WTC11 (cell line): ENCODE data around the gene FBN2.

Experiments
- CTCF ChIP-seq: fragments of 200-600 bp; IDR thresholded peaks from 2 replicates; pipeline ENCODE4 v1.8.0; 2022; ENCODE audit warnings: antibody characterized with exemption
- ELF4 ChIP-seq: sonication (generic); formaldehyde crosslinking; IDR thresholded peaks from 2 replicates; pipeline ENCODE4 v1.8.1; 2022; ENCODE audit warnings: low read depth, mild to moderate bottlenecking, moderate library complexity, missing genetic modification reagents
- ESRRA ChIP-seq: sonication (generic); formaldehyde crosslinking; IDR thresholded peaks from 2 replicates; pipeline ENCODE4 v1.8.1; 2022; ENCODE audit warnings: mild to moderate bottlenecking, missing genetic modification reagents, borderline replicate concordance
- MAX ChIP-seq: sonication (generic); formaldehyde crosslinking; IDR thresholded peaks from 2 replicates; pipeline ENCODE4 v1.8.0; 2022; ENCODE audit warnings: mild to moderate bottlenecking, missing genetic modification reagents
- NR2C2 ChIP-seq: sonication (generic); formaldehyde crosslinking; IDR thresholded peaks from 2 replicates; pipeline ENCODE4 v1.8.0; 2022; ENCODE audit warnings: mild to moderate bottlenecking, missing genetic modification reagents
- NR3C1 ChIP-seq: sonication (generic); formaldehyde crosslinking; conservative IDR thresholded peaks from 2 replicates; pipeline ENCODE4 v1.8.1; 2023; ENCODE audit warnings: low read depth, mild to moderate bottlenecking, missing genetic modification reagents
- PREB ChIP-seq: sonication (generic); formaldehyde crosslinking; IDR thresholded peaks from 2 replicates; pipeline ENCODE4 v1.8.1; 2022; ENCODE audit warnings: mild to moderate bottlenecking, missing genetic modification reagents, moderate library complexity, borderline replicate concordance
- SMAD3 ChIP-seq: sonication (generic); formaldehyde crosslinking; IDR thresholded peaks from 2 replicates; pipeline ENCODE4 v1.8.0; 2022; ENCODE audit warnings: missing genetic modification reagents, mild to moderate bottlenecking, borderline replicate concordance
- USF2 ChIP-seq: sonication (generic); formaldehyde crosslinking; IDR thresholded peaks from 2 replicates; pipeline ENCODE4 v1.8.1; 2023; ENCODE audit warnings: mild to moderate bottlenecking, missing genetic modification reagents, moderate library complexity
- ZBTB43 ChIP-seq: sonication (generic); formaldehyde crosslinking; IDR thresholded peaks from 2 replicates; pipeline ENCODE4 v1.8.1; 2023; ENCODE audit warnings: mild to moderate bottlenecking, missing genetic modification reagents
- ZNF416 ChIP-seq: fragments of 250-450 bp; sonication (Bioruptor Pico); IDR thresholded peaks from 2 replicates; pipeline ENCODE4 v1.9.0; 2021; ENCODE audit warnings: mild to moderate bottlenecking, inconsistent platforms

- TF ChIP-seq CTCF (no peak), ZBTB43 (CRISPR knock-in tag) (no peak), NR2C2 (CRISPR knock-in tag) (no peak), ZNF416 (CRISPR knock-in tag) (no peak), MAX (no peak), ELF4 (CRISPR knock-in tag) (no peak), ESRRA (CRISPR knock-in tag) (no peak), SMAD3 (CRISPR knock-in tag) (no peak), PREB (no peak), NR3C1 (CRISPR knock-in tag) (no peak), USF2 (no peak)
Observed at GRCh38 chr5:128304791-128305190, 233.3 kb downstream of the FBN2 start.
